ENCODE data around the gene RBM19. TPM values are rescaled to one million over a fixed set of nuclear protein-coding genes. Genes with fewer than 3 reads are reported as not detected.

The RBM19 gene
- total RNA-seq, 1 experiment from 2014 or later, result 35.7 TPM

GRCh38 chr12:113892556-113892955, 73.6 kb downstream of the RBM19 start:
- H3K27me3 Mint-ChIP-seq (ENCODE audit: insufficient read depth, unreplicated experiment), result no peaks in the 10 kb centered on the region
- ChIA-PET CTCF (interaction anchor here (0.8 kb wide), 1 partner anchor 1422 kb away, joined by 4 read pairs; no protein-coding TSS in a partner anchor), POLR2A (no interaction called here)
- TF ChIP-seq CTCF (IDR thresholded peaks at IDR 0.05; ENCODE audit: insufficient read depth in 1 of 2, low read depth in 1 of 2, low read length in 1 of 2, severe bottlenecking in 1 of 2, unreplicated experiment in 1 of 2), result no peak
- Histone ChIP-seq H3K36me3 (ENCODE audit: control insufficient read depth, insufficient read depth, low read length) (no peaks in the 10 kb centered on the region; the same call in 1 of the 2 replicates), H3K4me1 (no peaks in the 10 kb centered on the region; the same call in 1 of the 2 replicates), H3K9me3 (no peaks in the 10 kb centered on the region), H3K27me3 (replicated peaks; ENCODE audit: control insufficient read depth, insufficient read depth, low read length) (no peaks in the 10 kb centered on the region), H3K4me3 (ENCODE audit: low read depth, low read length) (no peak overlapping the region)
- no peaks in the 10 kb centered on the region for H3K9me3 Mint-ChIP-seq (ENCODE audit: unreplicated experiment)
- no peak for DNase-seq
- no peak overlapping the region for H3K27ac Mint-ChIP-seq (ENCODE audit: unreplicated experiment)
- H3K4me3 Mint-ChIP-seq (ENCODE audit: unreplicated experiment), result no peak overlapping the region
- intact Hi-C loops (cut with micrococcal nuclease; ENCODE audit: unreplicated experiment), result no loop called here
- no peaks in the 10 kb centered on the region for H3K36me3 Mint-ChIP-seq (ENCODE audit: insufficient read depth, unreplicated experiment)
- no TSS peak for BruUV-seq (replicated peaks)
- H3K4me1 Mint-ChIP-seq (ENCODE audit: low read depth, unreplicated experiment), result no peaks in the 10 kb centered on the region

GRCh38 chr12:113891739-113892520, 74.2 kb downstream of the RBM19 start:
- H3K27ac Mint-ChIP-seq (ENCODE audit: unreplicated experiment), result no peak overlapping the region
- DNase-seq, result no peak
- BruUV-seq (replicated peaks), result no TSS peak
- ChIA-PET POLR2A (no interaction called here), CTCF (interaction anchor here (0.8 kb wide), 1 partner anchor 1421 kb away, joined by 4 read pairs; no protein-coding TSS in a partner anchor)
- Histone ChIP-seq H3K27me3 (replicated peaks; ENCODE audit: control insufficient read depth, insufficient read depth, low read length) (no peaks in the 10 kb centered on the region), H3K36me3 (ENCODE audit: control insufficient read depth, insufficient read depth, low read length) (no peaks in the 10 kb centered on the region; the same call in 1 of the 2 replicates), H3K4me3 (ENCODE audit: low read depth, low read length) (no peak overlapping the region), H3K4me1 (no peaks in the 10 kb centered on the region; the same call in 1 of the 2 replicates), H3K9me3 (no peaks in the 10 kb centered on the region)
- H3K9me3 Mint-ChIP-seq (ENCODE audit: unreplicated experiment), result no peaks in the 10 kb centered on the region
- H3K4me1 Mint-ChIP-seq (ENCODE audit: low read depth, unreplicated experiment), result no peaks in the 10 kb centered on the region
- TF ChIP-seq CTCF (IDR thresholded peaks at IDR 0.05; ENCODE audit: insufficient read depth in 1 of 2, low read depth in 1 of 2, low read length in 1 of 2, severe bottlenecking in 1 of 2, unreplicated experiment in 1 of 2), result no peak
- no peaks in the 10 kb centered on the region for H3K27me3 Mint-ChIP-seq (ENCODE audit: insufficient read depth, unreplicated experiment)
- no peaks in the 10 kb centered on the region for H3K36me3 Mint-ChIP-seq (ENCODE audit: insufficient read depth, unreplicated experiment)
- intact Hi-C loops (cut with micrococcal nuclease; ENCODE audit: unreplicated experiment), result no loop called here
- no peak overlapping the region for H3K4me3 Mint-ChIP-seq (ENCODE audit: unreplicated experiment)

GRCh38 chr12:113891167-113891692, 74.9 kb downstream of the RBM19 start:
- no peaks in the 10 kb centered on the region; the same call in 1 of the 2 replicates for H3K36me3 ChIP-seq (ENCODE audit: control insufficient read depth, insufficient read depth, low read length)
- no peak for TF ChIP-seq CTCF (IDR thresholded peaks at IDR 0.05; ENCODE audit: insufficient read depth in 1 of 2, low read depth in 1 of 2, low read length in 1 of 2, severe bottlenecking in 1 of 2, unreplicated experiment in 1 of 2)
- Mint-ChIP-seq H3K4me3 (ENCODE audit: unreplicated experiment) (no peak overlapping the region), H3K27me3 (ENCODE audit: insufficient read depth, unreplicated experiment) (no peaks in the 10 kb centered on the region), H3K36me3 (ENCODE audit: insufficient read depth, unreplicated experiment) (no peaks in the 10 kb centered on the region), H3K9me3 (ENCODE audit: unreplicated experiment) (no peaks in the 10 kb centered on the region), H3K4me1 (ENCODE audit: low read depth, unreplicated experiment) (no peaks in the 10 kb centered on the region), H3K27ac (ENCODE audit: unreplicated experiment) (no peak overlapping the region)
- DNase-seq, result no peak
- H3K4me1 ChIP-seq, result no peaks in the 10 kb centered on the region; the same call in 1 of the 2 replicates
- H3K27me3 ChIP-seq (replicated peaks; ENCODE audit: control insufficient read depth, insufficient read depth, low read length), result no peaks in the 10 kb centered on the region
- intact Hi-C loops (cut with micrococcal nuclease; ENCODE audit: unreplicated experiment), result no loop called here
- no peak overlapping the region for H3K4me3 ChIP-seq (ENCODE audit: low read depth, low read length)
- ChIA-PET POLR2A (no interaction called here), CTCF (no interaction called here)
- no peaks in the 10 kb centered on the region for H3K9me3 ChIP-seq
- BruUV-seq (replicated peaks), result no TSS peak

Measured in Caco-2 (cell line).